ENCODE measurements around the gene ECSIT. TPM values are rescaled to one million over a fixed set of nuclear protein-coding genes. Genes with fewer than 3 reads are reported as not detected.

Gene ECSIT
- total RNA-seq, 1 donor from 2014 or later = 28.4 TPM

DNA sequence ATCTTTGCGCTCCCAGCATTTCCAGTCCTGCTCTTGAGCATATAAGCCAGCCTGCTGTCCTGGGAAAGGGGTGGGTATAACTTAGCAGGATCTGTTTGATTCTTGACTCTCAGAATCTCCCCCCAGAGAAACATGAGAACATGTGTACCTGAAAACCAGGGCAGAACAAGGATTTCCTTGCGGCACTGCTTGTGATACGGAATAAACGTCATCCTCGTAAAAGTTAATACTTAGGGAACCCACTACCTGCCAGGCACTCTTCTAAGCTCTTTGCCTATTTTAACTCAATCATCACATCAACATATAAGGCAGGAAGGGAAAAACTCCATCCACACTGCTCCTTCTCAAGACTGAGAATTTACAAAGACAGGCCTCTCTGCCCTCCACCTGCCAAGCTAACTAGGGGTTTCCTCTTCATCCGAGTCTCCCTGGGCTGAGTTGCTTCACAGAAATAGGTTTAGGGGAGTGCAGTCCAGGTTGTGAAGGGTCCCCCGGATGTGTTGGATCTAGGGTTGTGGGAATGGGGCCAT lies 24.4 kb downstream of the ECSIT start:
- DNase-seq (ENCODE audit: low spot score) = no peak

DNA sequence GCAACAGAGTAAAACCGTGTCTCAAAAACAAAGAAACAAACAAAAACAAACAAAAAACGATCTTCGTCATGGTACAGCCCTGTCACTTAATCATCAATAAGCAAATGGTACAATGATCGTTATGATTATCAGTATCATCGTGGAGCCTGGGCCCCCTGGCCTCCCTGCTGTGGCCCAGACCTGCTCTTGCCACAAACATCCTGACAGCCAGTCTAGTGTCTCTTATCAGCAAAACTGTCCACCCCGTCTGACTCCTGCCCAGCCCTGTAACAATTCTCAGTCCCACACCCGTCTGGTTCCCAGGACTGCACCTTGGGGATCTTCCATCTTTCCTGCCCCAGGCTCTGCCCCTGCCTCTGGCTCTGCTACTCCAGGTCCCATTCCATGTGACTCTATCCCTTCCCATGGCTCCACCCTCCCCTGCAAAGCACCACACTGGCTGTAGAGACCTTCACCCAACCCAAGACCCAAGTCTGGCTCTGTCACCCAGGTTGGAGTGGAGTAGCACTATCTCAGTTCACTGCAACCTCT lies 29.0 kb downstream of the ECSIT start:
- DNase-seq (ENCODE audit: low spot score) = no peak

DNA sequence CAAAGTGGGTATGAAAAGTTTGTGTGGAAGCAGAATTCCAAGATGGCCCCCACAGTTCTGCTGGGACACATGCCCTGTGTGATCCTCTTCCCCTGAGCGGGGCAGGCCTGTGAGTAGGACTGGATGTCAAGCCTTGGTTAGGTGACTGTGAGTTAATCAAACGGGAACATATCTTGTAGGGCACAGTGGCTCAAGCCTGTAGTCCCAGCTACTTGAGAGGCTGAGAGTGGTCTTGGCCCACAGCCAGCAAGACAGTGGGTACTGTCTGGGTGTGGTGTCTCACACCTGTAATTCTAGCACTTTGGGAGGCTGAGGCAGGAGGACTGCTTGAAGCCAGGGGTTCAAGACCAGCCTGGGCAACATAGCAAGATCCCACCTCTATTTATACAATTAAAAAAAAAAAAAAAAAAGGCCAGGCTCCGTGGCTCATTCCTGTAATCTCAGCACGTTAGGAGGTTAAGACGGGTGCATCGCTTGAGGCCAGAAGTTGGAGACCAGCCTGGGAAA lies 29.7 kb downstream of the ECSIT start:
- no peak for DNase-seq (ENCODE audit: low spot score)

DNA sequence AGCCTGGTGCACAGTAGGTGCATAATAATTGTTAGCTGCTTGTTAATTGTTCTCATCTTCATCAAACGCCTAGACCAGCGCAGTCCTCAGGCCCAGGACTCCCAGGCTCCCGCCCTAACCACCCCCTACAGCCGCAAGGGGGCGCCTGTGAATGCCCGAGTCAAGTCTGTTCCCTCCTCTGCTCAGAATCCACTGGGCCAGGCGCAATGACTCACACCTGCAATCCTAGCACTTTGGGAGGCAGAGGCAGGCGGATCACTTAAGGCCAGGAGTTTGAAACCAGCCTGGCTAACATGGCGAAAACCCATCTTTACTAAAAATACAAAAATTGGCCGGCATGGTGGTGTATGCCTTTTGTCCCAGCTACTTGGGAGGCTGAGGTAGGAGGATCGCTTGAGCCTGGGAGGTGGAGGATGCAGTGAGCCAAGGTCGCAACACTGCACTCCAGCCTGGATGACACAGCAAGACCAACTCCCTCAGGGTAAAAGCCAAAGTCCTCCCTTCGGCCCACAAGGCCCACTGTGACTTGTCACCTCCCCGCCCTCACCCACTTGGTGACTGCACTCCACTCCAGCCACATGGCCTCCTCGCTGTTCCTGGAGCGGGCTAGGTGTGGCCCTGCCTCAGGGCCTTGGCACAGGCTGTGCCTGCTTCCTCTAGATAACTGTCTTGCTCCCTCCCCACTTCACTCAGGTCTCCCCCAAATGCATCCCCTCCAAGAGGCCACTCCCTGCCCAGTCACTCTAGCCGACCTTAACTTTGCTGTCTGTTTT lies 32.4 kb downstream of the ECSIT start:
- no peak for DNase-seq (ENCODE audit: low spot score)

DNA sequence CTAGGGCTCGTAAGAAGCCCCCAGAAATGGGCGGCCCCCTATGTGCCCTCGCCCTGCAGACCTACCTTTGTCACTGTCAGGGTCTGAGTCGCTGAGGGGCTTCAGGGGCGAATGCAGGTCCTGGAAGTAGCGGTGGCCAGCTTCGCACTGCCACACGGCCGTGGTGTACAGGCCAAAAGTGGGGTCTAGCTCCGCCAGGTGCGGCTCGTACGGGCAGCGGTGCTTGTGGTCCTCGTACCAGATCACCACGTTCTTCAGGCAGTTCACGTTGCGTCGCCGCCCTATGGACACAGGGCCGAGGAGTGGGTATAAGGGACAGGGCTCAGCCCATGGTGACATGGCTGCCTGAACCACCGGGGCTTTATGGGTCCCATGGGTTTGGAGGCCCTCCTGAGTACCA lies 33.0 kb downstream of the ECSIT start:
- DNase-seq (ENCODE audit: low spot score) = no peak

DNA sequence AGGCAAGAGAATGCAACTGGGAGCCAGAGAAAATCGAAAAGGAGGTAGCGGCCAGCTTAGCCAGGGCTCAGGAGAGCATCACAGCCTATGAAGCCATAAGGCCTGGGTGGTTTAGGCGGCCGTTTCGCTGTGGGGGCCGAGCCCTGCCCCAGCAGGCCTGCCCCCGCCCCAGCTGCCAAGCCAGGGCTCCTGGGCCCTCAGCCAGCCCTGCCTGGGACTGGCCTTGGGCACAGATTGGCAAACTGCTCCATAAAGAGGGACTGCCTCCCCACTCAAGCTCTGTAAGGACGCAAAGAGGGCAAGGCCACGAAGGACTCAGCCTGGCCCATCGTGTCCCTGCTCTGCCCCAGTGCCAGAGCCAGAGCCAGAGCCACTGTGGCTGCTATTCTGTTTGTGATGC lies 33.5 kb downstream of the ECSIT start:
- DNase-seq (ENCODE audit: low spot score) = no peak

DNA sequence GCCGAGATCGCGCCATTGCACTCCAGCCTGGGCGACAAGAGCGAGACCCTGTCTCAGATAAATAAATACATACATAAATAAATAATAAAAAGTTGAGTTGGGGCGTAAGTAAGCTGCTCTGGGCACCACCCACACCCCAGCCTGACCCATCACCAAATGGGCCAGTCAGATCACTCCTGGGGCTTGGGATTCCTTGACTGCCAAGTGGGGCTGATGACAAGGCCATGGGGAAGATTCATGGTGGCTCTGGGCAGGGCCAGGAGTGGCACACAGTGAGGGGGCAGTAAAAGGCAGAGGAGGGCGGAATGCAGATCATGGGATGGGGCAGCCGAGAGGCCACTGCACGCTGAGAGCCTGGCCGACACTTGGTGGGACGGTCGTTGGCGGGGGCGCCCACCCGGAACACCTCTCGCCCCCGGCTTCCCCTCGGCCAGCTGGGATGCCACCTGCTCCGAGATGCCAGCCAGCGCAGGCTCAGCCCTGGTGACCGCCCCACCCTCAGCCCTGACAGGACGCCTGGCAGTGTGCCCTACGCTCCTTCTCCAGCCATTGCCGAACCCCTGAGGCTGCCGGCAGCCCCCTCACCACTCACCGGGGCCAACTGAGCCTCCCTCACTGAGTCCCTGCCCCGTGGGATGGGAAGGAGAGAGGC lies 34.2 kb downstream of the ECSIT start:
- no peak for DNase-seq (ENCODE audit: low spot score)

DNA sequence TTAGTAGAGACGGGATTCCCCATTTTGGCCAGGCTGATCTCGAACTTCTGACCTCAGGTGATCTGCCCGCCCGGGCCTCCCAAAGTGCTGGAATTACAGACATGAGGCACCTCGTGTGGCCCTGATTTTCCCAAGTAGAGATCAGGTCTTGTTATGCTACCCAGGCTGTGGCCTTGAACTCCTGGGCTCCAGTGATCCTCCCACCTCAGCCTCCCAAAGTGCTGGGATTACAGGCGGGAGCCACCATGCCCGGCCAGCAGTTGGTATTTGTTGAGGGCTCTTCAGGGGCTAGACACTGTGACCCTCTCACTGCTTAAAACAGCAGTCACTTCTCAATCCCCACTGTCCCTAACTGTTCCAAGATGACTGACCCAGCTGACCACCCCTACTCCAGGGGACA lies 39.6 kb downstream of the ECSIT start:
- no peak for DNase-seq (ENCODE audit: low spot score)

DNA sequence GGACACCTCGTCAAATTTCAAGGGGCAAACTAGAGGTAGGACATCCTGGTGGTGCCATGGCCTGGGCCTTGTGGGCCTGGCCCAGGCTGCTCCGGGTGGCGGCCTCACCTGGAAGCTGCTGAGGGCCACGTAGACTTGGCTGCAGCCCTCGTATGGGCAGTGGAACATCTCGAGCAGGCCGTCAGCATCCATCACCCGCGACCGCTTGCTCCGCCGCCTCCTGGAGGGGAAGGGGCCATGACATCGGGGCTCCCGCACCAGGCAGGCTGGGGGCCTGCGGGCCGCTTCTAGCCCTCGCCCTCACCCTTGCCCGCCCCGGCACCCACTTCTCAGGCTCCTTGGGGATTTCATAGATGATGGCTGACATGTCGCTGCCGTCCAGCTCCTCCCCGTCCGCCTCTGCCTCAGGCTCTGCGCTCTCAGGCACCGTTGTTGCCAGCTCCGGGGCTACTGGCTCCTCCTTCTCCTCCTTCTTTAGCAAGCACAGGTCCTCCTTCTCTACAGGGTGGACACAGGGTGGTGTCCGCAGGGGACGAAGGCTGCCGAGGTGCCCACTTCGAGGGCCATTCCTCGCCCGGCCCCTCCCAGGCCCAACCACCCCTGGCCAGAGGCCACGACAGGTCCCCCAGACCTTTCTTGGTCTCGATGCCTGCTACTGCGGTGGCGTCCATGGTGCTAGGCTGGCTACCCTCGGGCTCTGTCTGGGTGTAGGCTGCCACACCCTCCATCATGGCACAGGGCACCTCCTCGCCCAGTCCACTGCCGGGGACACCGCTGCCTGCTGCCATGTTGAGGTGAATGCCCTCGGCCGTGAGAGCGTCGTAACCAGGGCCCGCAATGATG lies 42.1 kb downstream of the ECSIT start:
- DNase-seq (ENCODE audit: low spot score) = no peak

DNA sequence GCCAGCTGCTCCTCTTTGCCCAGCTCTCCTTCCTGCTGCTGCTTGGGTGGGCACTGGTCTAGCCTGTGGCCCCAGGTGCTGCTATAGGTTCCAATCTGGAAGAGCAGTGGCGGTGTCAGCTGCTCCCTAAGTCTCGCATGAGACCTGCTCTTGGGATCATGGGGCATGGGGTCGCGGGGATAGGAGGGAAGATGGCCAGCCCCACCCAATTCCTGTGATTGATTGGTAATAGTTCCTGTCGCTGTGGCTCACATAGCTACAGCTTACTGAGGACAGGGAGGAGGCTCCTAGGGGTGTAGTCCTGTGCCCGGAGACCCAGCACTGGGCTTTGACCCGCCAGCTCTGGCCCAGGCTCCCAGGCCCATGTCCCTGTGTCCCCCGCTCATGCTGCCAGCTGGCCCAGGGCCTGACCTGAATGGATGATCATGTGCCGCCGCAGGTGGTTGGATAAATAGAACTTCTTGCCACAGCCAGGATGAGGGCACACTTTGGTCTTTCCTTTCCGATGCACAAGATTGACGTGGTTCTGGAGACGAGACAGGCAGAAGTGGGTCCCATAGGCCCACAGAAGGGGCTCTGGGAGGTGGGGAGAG lies 43.6 kb downstream of the ECSIT start:
- DNase-seq (ENCODE audit: low spot score) = no peak

DNA sequence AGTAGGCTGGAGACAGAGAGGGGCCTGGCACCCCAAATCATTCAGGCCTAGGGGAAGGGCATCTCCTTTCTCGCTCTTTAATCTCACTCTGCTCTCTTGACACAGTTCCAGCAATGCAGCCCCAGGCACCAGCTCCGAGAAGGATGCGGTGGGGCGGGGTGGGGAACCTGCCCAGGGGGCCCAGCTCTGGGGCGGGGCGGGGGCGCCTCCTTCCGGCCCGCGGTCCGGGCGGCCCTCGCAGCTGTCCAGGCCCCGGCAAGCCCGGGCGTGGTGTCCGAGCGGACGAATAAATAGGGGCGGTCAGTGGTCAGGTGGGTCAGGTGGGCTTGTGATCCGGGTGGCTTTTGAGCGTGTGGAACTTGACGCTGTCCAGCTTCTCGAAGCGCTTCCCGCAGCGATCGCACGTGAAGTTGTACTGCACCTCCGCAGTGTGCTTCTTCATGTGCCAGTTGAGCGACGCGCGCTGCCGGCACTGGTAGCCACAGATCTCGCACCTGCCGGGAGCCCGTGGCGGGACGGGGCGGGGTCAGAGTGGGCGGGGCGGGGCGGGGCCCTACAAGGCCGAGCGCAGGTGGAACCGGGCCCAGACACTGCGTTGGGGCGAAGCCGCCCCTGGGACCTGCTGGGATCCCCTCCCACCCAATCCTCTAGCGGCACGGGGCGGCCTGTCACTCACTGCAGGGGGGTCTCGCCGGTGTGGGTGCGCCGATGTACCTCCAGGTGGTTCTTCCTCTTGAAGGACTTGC lies 45.4 kb downstream of the ECSIT start:
- no peak for DNase-seq (ENCODE audit: low spot score)

DNA sequence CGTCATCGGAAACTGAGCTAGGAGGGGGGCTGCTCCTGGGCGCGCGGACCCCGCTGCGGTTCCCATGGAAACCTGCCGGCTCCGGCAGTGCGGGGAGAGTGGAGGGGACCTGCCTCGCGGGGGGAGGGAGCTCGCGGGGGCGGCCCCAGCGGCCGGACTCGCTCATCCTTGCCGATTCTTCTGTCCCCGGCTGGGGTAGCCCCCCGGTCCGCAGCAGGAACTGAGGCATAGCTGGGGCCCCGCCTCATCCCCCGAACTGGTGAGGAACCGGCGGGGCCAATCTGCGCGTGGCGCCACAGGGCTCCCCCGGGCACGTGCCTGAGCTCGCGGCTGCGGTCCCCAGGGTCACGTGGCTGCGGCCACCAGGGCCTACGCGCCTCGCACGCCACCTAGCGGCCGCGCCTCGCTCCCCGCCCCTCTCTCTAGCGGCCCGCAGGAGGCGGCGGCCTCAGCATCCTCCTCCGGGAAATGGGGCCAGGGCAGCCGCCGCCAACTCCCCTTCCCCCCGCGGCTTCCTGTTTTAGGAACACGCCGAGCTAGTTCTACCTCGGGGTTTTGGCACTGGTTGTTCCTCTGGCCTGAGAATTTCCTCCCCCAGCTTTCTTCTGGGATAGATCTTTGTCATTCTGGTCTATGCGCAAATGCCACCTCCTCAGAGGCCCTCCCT lies 46.4 kb downstream of the ECSIT start:
- peak; percentile 94 for DNase-seq (ENCODE audit: low spot score)

DNA sequence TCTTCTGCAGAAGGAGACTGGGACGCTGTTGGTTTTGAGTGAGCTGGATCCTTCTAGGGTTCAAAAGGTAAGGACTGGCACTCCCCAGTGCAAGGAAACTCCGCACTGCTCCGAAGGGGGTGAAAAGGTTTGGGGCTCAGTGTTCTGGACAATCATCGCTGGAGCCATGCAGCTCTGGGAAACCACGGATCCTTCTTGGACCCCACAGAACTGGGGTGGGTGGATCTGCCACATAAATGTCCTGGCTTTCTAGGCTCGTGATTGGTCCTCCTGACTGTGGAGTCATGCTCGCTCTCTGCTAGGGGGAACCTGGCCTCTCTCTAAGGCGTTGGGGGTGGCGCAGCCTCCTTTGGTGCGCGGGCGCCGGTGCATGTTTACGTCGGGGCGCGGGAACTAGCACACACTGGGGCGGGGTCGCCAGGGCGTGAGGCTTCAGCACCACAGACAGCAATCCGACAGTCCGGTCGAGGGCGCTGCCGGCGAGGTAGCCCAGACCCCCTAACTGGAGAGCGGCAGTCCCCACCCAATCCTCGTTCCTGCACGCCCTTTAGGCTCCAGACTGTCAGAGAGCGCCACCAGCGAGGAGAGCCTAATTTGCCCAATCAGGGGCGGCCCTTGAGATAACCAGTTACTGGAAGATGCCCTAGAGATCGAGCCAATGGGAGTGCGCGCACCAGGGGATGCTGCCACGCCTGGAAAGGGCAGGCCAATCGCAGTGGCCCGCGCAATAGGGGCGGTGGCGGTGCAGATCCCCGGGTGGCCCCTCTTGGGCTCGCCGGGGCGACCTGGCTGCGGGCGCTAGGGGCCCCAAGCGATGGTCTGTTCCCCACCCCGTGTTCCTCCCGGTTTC lies 47.2 kb downstream of the ECSIT start:
- DNase-seq (ENCODE audit: low spot score) = no peak

DNA sequence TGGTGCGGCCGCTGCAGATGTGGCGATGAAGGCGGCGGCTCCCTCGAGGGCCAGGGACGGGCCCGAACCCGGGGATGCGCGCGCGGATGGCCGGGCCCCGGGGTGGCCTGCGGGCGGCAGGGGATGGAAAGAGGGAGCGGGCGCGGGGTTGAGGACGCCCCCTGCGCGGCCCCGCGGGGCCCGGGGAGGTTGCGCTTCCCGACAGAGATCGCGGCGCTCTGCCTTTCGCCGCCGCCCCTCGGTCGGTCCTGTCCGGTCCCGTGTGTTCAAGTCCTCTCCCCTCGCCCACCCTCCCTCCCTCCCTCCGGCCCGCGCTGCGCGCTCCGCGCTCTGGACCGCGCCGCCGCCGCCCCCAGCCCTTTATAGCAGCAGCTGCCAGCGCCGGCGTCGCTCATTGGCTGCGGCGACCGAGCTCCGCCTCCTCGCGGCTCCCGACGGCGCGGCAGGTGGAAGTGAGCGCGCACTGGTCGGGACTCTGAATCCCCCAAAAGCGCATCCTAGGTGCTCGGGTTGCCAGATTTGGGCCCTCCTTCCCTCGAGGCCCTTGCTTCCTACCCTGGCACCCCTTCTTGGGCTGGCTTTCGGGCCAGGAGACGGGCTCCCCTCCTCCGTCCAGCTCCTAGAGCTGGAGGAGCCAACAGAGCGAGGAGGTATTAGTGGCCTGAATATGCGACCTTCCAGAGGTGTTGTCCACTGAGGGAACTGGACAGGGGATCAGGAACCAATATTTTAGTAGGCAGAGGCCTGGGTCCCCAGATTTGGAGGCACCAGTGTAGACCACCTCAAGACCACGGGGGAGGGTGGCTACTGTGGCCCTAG lies 48.0 kb downstream of the ECSIT start, which contains the start of gene ELAVL3:
Gene ELAVL3 (minus strand): TSS at position 332 of the 819 bp plus-strand sequence. CDS start 438 bp downstream, outside the sequence.
- DNase-seq (ENCODE audit: low spot score) = no peak

DNA sequence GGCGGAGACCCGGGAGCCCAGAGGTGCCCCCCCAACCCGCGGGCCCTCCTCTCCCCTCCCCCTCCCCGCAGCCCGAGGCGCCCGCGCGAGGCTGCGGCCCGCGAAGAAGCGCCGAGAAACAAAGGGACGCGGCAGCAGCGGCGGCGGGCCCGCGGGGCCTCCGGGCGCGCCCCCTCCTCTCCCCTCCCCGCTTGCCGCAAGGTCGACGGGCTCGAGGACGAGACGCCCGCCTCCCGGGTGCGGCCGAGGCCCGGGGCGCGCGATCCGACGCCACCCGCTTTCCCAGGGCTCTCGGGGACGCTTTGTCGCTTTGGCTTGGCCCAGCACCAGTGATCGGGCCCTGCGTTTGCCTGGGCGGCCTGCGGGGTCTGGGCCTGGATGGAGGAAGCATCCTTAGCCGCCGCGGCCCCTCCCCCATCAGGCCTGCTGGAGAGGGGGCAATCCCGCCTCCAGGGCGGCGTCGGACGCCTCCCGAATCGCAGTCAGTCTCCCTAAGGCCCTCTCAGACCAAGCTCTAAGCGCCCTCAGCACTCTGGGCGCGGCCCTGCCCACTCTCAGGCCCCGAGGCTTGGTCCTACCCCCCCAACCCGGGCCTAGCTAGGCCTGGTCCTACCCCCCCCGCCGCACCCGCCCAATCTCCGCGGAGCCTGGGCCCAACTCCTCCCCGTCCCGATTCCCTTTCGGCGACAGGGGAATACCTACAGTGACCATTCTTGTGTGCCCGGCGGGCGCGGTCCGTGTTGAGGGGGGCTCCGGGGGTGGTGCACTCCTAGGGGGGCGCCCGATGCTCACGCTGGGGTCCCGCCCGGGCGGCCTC lies 48.8 kb downstream of the ECSIT start:
- DNase-seq (ENCODE audit: low spot score) = no peak

DNA sequence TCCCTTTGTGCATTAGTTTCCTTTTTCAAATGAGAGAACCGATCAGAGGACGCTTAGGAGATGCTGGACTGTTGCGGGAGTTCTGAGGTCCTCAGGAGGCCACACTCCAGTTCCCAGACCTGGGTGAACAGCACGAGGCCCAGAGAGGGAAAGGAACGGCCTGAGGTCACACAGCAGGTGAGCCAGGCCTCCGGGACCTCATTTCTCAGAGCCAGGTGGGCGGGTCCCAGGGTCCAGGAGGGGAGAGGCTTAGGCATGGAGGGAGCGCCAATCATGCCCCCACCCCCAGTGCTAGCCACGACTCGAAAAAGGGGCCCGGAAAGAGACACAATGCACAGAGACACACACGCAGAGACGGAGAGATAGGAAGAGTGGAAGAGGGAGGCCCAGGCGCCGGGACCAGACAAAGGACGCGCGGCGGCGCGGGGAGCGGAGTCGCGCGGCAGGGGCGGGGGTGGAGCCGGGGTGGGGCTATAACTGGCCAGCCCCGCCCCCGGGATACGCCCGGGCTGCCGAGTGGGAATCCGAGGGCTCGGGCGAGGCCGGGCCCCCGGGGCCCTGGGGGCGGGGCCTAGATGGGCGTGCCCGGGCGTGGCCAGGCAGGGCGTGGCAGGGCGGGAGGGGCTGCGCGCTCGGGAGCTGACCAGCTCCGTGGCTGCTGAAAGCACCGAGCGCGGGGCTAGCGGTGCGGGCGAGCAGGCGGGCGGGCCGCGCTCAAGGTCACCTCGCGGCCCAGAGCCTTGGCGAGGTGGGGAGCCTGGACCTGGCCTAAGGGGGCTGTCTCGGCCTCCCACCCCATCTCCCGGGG lies 49.6 kb downstream of the ECSIT start:
- DNase-seq (ENCODE audit: low spot score) = no peak
